Gastroesophageal sphincter (tissue), 4 donors: ENCODE data around the gene TFB2M. TPM values are rescaled to one million over a fixed set of nuclear protein-coding genes. Genes with fewer than 3 reads are reported as not detected.
A peak's percentile ranks its signal among the peaks of the same experiment; 100 is the strongest.

Source experiments
- ATAC-seq: fragments of 150-250 bp; one replicate; pipeline ENCODE4 v1.9.1; 2016; ENCODE audit warnings: mild to moderate bottlenecking, moderate library complexity
- H3K27ac ChIP-seq, 4 donors: fragments of 200-600 bp; sonication (generic) in 3 of 4; 1 replicate in 3 of 4; 2 replicates in 1 of 4; pipeline ENCODE4 v1.5.1; 2016 to 2019
- H3K27me3 ChIP-seq: fragments of 200-600 bp; sonication (generic); one replicate; pipeline ENCODE4 v1.5.1; 2019
- H3K36me3 ChIP-seq, 2 donors: fragments of 200-600 bp; sonication (generic); one replicate each; pipeline ENCODE4 v1.5.1; 2019; ENCODE audit warnings: control low read depth in 1 of 2
- H3K4me1 ChIP-seq, 3 donors: fragments of 200-600 bp; sonication (generic); 1 replicate in 2 of 3; 2 replicates in 1 of 3; pipeline ENCODE4 v1.5.1; 2016 to 2019; ENCODE audit warnings: control low read depth in 2 of 3
- H3K4me3 ChIP-seq, 2 donors: fragments of 200-600 bp; sonication (generic); one replicate each; pipeline ENCODE4 v1.5.1; 2019; ENCODE audit warnings: mild to moderate bottlenecking in 1 of 2, moderate library complexity in 1 of 2
- H3K9me3 ChIP-seq, 3 donors: fragments of 200-600 bp; sonication (generic); one replicate each; pipeline ENCODE4 v1.5.1; 2017 to 2019; ENCODE audit warnings: control low read depth in 2 of 3
- EP300 ChIP-seq: sonication (generic); formaldehyde crosslinking; IDR thresholded peaks from one replicate; pipeline ENCODE4 v1.6.1; 2017; ENCODE audit warnings: antibody characterized with exemption, mild to moderate bottlenecking
- POLR2A ChIP-seq, 2 donors: fragments of 450-650 bp; IDR thresholded peaks; one replicate each; pipeline ENCODE4 v1.6.1; 2017; ENCODE audit warnings: antibody characterized with exemption in 2 of 2, mild to moderate bottlenecking in 2 of 2, moderate library complexity in 1 of 2
- POLR2AphosphoS5 ChIP-seq: sonication (generic); formaldehyde crosslinking; IDR thresholded peaks from one replicate; pipeline ENCODE4 v1.6.1; 2017; ENCODE audit warnings: antibody characterized with exemption
- WGBS, 2 donors: methylation state at CpG; one replicate each; pipeline ENCODE4 v1.1.5; 2018; ENCODE audit warnings: low coverage in 1 of 2; 5-methylcytosine and 5-hydroxymethylcytosine counted together
- total RNA-seq, 4 donors: library from RNA; depleted of rRNA; stranded (reverse); fragments of >200 nt; gene quantifications; one replicate each; pipeline ENCODE4 v1.1.0, GENCODE V29; 2016
- TF ChIP-seq, protein P1 (sequence below), 4 experiments: fragments of 200-600 bp in 2 of 4; fragments of 450-650 bp in 2 of 4; sonication (generic) in 1 of 4; IDR thresholded peaks; one replicate each; pipeline ENCODE4 v1.5.1; 2017 to 2019; ENCODE audit warnings: antibody characterized with exemption in 4 of 4, mild to moderate bottlenecking in 2 of 4, moderate library complexity in 2 of 4

The TFB2M gene
- total RNA-seq, 4 donors from 2014 or later = 7.4 to 12.8 (median 10.2) TPM

DNA sequence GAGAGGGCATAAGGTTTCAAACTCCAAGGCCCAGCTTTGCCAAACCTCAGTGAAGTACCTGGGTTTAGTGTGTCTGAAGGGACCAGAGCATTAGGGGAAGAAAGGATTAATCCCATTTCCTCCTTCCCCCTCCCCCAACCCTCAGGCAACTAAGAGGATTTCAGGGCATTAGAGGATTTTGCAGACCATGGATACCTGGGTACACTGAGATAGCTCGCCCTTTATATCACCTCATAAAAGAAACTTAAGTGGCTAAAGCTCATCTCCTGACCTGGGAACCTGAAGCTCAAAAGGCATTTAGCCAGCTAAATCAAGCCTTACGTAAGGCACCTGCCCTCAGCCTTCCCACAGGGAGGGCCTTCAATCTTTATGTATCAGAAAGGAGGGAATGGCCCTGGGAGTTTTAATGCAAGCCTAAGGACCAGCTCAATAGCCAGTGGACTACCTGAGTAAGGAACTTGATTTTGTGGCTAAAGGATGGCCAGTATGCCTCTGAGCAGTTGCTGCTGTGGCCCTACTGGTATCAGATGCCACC, 32.6 kb downstream of the TFB2M start:
- TF ChIP-seq, protein P1, sequence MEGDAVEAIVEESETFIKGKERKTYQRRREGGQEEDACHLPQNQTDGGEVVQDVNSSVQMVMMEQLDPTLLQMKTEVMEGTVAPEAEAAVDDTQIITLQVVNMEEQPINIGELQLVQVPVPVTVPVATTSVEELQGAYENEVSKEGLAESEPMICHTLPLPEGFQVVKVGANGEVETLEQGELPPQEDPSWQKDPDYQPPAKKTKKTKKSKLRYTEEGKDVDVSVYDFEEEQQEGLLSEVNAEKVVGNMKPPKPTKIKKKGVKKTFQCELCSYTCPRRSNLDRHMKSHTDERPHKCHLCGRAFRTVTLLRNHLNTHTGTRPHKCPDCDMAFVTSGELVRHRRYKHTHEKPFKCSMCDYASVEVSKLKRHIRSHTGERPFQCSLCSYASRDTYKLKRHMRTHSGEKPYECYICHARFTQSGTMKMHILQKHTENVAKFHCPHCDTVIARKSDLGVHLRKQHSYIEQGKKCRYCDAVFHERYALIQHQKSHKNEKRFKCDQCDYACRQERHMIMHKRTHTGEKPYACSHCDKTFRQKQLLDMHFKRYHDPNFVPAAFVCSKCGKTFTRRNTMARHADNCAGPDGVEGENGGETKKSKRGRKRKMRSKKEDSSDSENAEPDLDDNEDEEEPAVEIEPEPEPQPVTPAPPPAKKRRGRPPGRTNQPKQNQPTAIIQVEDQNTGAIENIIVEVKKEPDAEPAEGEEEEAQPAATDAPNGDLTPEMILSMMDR (IDR thresholded peaks at IDR 0.05) = no peak
- TF ChIP-seq POLR2AphosphoS5 (no peak), POLR2A (IDR thresholded peaks at IDR 0.05) (no peak), EP300 (no peak)
- H3K4me3 ChIP-seq = no peak overlapping the region
- H3K4me1 ChIP-seq = no peaks in the 10 kb centered on the region
- ATAC-seq = no peak
- WGBS, 2 donors = 100% methylated on average over 1 to 2 of the region's 2 CpGs
- peaks cover 0 to 4% of the 10 kb centered on the region in 2 donors for H3K36me3 ChIP-seq
- H3K27ac ChIP-seq = no peak overlapping the region
- peaks cover 0 to 23% (median 0%) of the 10 kb centered on the region in 3 donors for H3K9me3 ChIP-seq
- no peaks in the 10 kb centered on the region for H3K27me3 ChIP-seq

DNA sequence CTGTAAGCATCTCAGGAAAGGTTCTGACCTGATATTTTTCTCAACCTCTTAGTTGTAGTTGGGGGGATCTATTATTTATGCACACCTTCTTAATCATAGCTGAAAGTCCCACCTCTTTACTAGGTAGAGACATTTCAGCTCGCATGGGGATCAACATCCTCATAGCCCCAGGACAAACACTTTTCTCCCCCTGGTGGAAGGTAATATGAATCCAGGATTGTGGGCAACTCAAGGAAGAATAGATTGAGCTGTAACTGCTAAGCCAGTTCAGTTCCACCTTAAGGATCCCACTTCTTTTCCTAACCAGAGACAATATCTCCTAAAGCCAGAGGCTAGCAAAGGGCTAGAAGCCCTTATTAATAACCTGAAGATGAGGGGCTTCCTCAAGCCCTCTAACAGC, 33.5 kb downstream of the TFB2M start:
- ATAC-seq = no peak
- Histone ChIP-seq H3K4me3 (no peak overlapping the region), H3K27ac (no peak overlapping the region), H3K9me3 (peaks cover 0 to 23% (median 0%) of the 10 kb centered on the region in 3 donors), H3K27me3 (no peaks in the 10 kb centered on the region), H3K36me3 (no peaks in the 10 kb centered on the region), H3K4me1 (no peaks in the 10 kb centered on the region)
- TF ChIP-seq POLR2A (IDR thresholded peaks at IDR 0.05) (no peak), EP300 (no peak), POLR2AphosphoS5 (no peak)
- TF ChIP-seq, protein P1 (IDR thresholded peaks at IDR 0.05) = peak in 1 of 4 experiments; percentile 13
- WGBS, 2 donors = 44% methylated on average over 1 of the region's 1 CpG; no CpG with 5 or more reads in 1 of the 2 donors

DNA sequence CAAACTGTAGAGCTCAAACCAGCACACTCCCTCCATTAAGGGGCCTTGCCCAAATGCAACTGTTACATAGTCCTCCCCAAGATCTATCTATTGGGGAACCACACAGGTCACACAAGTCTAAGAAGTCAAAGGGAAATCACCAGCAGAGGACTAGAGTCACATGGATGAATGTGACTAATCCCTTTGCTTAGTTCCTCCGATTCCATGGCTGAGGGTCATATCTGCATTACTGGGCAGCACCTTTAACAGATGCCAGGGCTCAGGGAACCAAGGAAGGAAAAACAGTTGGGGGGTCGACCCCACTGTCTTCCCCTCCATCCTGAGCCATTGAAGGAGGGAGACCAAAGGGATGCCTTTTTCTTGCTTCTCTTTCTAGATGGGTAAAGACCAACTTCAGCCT, 35.6 kb downstream of the TFB2M start:
- WGBS, 2 donors = 100% methylated on average over 1 of the region's 2 CpGs; no CpG with 5 or more reads in 1 of the 2 donors
- Histone ChIP-seq H3K4me1 (no peaks in the 10 kb centered on the region), H3K36me3 (no peaks in the 10 kb centered on the region), H3K27ac (no peak overlapping the region), H3K9me3 (peaks cover 0 to 23% (median 0%) of the 10 kb centered on the region in 3 donors), H3K4me3 (no peak overlapping the region), H3K27me3 (no peaks in the 10 kb centered on the region)
- no peak for ATAC-seq
- TF ChIP-seq, protein P1 (IDR thresholded peaks at IDR 0.05) = no peak
- TF ChIP-seq POLR2AphosphoS5 = no peak
- no peak for TF ChIP-seq EP300
- no peak for TF ChIP-seq POLR2A (IDR thresholded peaks at IDR 0.05)

DNA sequence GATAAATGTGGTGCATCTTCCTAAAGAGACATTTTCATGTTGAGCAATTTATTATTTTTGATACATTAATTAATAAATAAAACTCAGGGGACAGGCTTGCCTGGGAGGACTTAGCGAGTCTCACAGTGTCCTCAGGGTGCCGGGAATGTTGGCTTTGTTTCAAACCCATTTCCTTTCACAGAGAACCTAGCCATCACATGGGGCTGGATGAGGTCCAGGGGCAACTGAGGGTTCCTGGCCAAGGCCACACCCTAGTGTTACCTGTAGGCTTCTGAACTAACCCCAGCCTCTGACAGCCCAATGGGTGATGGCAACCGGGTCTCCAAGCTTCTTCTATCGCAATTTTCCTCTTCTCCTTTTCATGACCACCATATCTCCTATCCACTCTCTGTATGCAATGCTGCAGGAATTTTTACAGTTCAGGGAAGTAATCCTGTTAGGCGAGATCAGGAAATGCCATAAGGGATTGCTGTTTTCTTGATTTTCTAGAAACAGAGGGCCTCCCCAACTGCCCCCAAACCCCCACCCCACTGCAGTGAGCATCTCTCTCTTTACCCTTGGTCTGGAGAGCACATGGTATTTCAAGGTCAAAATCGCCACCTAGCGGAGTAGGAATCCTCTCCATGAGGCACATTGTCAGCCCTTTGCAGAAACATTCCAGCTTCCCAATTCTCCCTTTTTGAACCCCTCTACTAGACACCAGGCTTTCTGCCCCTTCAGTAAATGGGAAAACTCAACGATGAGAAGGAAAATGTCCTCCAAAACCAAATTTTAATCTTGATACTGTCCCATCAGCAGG, 36.9 kb downstream of the TFB2M start:
- no peak overlapping the region for H3K27ac ChIP-seq
- no peak overlapping the region for H3K4me3 ChIP-seq
- H3K27me3 ChIP-seq = no peaks in the 10 kb centered on the region
- TF ChIP-seq EP300 = no peak
- no peaks in the 10 kb centered on the region for H3K4me1 ChIP-seq
- 72 to 77% methylated on average over 5 to 7 of the region's 8 CpGs for WGBS, 2 donors
- H3K36me3 ChIP-seq = no peaks in the 10 kb centered on the region
- ATAC-seq = no peak
- H3K9me3 ChIP-seq = peaks cover 0 to 23% (median 0%) of the 10 kb centered on the region in 3 donors

DNA sequence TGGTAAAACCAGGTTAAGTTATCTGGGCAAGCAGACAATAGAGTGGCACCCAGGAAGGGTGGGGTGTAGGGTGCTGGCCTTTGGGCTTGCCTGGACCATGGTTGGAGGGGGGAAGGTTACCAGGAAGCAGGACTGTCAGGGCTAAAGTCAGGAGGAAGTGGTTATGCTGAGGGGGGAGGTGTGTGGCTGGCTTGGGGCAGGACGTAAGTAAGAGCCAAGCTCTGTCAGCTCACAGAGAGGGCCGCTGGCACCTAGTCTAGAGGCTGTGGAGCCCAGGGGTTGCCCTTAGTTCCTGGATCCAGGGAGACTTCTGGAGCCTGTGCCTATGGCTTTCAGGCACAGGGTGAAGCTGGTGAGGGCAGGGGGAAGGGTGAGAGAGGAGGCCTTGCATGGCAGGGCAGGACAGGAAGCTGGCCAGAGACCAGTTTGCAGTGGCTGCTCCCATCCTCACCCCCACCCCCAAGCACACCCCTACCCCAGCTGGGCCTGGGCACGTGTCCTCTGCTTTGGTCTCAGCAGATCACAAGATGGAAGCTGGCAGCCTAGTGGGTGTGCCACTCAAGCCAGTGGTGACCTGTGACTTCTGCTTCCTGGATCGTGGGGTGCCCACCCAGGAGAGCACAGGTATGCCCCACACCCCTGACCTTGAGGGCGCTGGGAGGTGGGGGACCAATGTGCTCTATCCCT, 38.5 kb downstream of the TFB2M start:
- ATAC-seq = no peak
- Histone ChIP-seq H3K4me1 (no peaks in the 10 kb centered on the region), H3K36me3 (no peaks in the 10 kb centered on the region), H3K27me3 (no peaks in the 10 kb centered on the region), H3K9me3 (peaks cover 0 to 23% (median 0%) of the 10 kb centered on the region in 3 donors), H3K4me3 (no peak overlapping the region), H3K27ac (no peak overlapping the region)
- 35% methylated on average over 2 of the region's 5 CpGs; no CpG with 5 or more reads in 1 of the 2 donors for WGBS, 2 donors
- TF ChIP-seq, protein P1 (IDR thresholded peaks at IDR 0.05) = no peak
- no peak for TF ChIP-seq EP300
- no peak for TF ChIP-seq POLR2A (IDR thresholded peaks at IDR 0.05)
- no peak for TF ChIP-seq POLR2AphosphoS5
